KOPT-K1 (cell line): Measurements from ENCODE around the gene TMEM236.

ENCODE experiments used
- H3K27ac ChIP-seq: fragments of 200-600 bp; sonication (generic); 2 replicates; pipeline ENCODE4 v1.5.1; 2016; ENCODE audit warnings: antibody characterized with exemption, mild to moderate bottlenecking, low read depth, low read length; ENCODE audit not compliant: poor library complexity, severe bottlenecking
- H3K36me3 ChIP-seq: fragments of 200-600 bp; sonication (generic); 2 replicates; pipeline ENCODE4 v1.5.1; 2017; ENCODE audit warnings: antibody characterized with exemption, mild to moderate bottlenecking, low read length, moderate library complexity; ENCODE audit not compliant: insufficient read depth
- H3K9me3 ChIP-seq: fragments of 200-600 bp; sonication (generic); 2 replicates; pipeline ENCODE4 v1.5.1; 2017; ENCODE audit warnings: antibody characterized with exemption, low read length, mild to moderate bottlenecking; ENCODE audit not compliant: insufficient read depth, poor library complexity, severe bottlenecking

Gene TMEM236

DNA sequence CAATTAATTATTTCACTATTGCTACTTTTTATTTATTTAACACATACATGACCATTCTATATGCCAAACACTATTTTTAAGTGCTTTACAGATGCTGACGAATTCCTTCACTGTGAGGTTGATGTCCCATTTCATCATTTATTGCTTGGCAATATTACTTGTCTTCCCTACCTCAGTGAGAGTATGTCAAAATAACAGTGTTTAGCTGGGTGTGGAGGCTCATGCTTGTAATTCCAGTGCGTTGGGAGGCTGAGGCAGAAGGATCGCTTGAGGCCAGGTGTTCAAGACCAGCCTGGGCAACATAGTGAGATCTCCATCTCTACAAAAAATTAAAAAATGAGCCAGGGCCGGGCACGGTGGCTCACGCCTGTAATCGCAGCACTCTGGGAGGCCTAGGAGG, 37.4 kb downstream of the TMEM236 start:
- Histone ChIP-seq H3K27ac (no peak overlapping the region), H3K9me3 (no peaks in the 10 kb centered on the region), H3K36me3 (no peaks in the 10 kb centered on the region)

- no peaks in the 10 kb centered on the region for H3K36me3 ChIP-seq
- no peaks in the 10 kb centered on the region for H3K9me3 ChIP-seq
- no peak overlapping the region for H3K27ac ChIP-seq
Observed at GRCh38 chr10:17790651-17791050, 38.6 kb downstream of the TMEM236 start.

- H3K36me3 ChIP-seq = no peaks in the 10 kb centered on the region
Observed at GRCh38 chr10:17792991-17793390, 41.0 kb downstream of the TMEM236 start.

GRCh38 chr10:17793823-17794644, 42.0 kb downstream of the TMEM236 start:
- H3K9me3 ChIP-seq = no peaks in the 10 kb centered on the region
- H3K27ac ChIP-seq = no peak overlapping the region
- H3K36me3 ChIP-seq = no peaks in the 10 kb centered on the region

More at GRCh38 chr10:17792991-17793390, 41.0 kb downstream of the TMEM236 start:
- Histone ChIP-seq H3K9me3 (no peaks in the 10 kb centered on the region), H3K27ac (no peak overlapping the region)

GRCh38 chr10:17795083-17795482, 43.1 kb downstream of the TMEM236 start:
- Histone ChIP-seq H3K9me3 (no peaks in the 10 kb centered on the region), H3K27ac (no peak overlapping the region), H3K36me3 (no peaks in the 10 kb centered on the region)

DNA sequence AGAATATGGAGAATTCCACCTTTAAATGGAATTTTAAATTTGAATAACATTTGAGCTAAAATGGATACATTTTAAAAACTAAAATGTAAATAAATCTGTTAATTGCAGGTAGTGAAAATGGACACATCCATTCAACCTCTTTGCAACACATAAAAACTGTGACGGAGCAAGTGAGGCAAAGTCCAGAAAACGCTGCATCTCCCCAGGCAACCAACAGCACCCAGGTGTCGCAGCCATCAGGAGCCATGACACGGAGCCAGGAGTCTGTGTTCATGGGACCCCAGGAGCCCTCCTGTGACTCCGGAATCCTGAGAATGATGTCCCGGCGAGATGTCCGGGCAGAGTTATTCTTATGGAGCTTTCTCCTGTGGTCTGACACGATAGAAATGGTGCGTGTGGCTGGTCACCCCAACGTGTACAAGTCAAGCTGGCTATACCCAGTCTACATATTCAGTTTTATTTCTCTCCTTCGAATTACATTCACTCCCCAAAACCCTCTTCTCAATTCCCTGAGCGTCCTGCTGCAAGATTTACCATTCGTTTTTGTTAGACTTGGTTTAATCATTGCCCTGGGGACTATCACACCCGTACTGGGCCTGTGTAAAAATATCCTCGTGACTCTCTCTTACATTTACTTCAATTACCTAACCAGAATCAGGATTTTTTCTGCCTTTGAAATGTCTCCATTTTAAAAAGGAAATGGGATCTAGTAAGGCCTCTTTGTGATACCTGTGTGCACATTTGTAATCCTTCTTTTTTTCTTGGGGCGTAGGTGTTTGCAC, 44.0 kb downstream of the TMEM236 start:
- H3K27ac ChIP-seq = no peak overlapping the region
- H3K9me3 ChIP-seq = no peaks in the 10 kb centered on the region
- H3K36me3 ChIP-seq = no peaks in the 10 kb centered on the region

GRCh38 chr10:17801507-17801906, 49.5 kb downstream of the TMEM236 start:
- Histone ChIP-seq H3K36me3 (no peaks in the 10 kb centered on the region), H3K27ac (no peak overlapping the region), H3K9me3 (no peaks in the 10 kb centered on the region)

DNA sequence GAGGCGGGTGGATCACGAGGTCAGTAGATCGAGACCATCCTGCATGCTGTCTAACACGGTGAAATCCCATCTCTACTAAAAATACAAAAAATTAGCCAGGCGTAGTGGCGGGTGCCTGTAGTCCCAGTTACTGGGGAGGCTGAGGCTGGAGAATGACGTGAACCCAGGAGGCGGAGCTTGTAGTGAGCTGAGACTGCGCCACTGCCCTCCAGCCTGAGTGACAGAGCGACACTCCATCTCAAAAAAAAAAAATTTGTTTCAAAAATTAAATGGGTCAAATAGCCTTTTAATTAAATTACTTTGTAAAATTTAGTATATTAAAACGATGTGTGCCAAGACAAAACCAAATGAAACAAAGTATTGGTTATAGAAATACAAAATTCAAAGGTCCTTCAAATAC, 50.3 kb downstream of the TMEM236 start:
- no peak overlapping the region for H3K27ac ChIP-seq
- H3K36me3 ChIP-seq = no peaks in the 10 kb centered on the region
- no peaks in the 10 kb centered on the region for H3K9me3 ChIP-seq

GRCh38 chr10:17802976-17803375, 51.0 kb downstream of the TMEM236 start:
- H3K27ac ChIP-seq = no peak overlapping the region
- H3K36me3 ChIP-seq = no peaks in the 10 kb centered on the region
- no peaks in the 10 kb centered on the region for H3K9me3 ChIP-seq

GRCh38 chr10:17805330-17805729, 53.3 kb downstream of the TMEM236 start:
- no peaks in the 10 kb centered on the region for H3K9me3 ChIP-seq
- H3K36me3 ChIP-seq = no peaks in the 10 kb centered on the region
- H3K27ac ChIP-seq = no peak overlapping the region

DNA sequence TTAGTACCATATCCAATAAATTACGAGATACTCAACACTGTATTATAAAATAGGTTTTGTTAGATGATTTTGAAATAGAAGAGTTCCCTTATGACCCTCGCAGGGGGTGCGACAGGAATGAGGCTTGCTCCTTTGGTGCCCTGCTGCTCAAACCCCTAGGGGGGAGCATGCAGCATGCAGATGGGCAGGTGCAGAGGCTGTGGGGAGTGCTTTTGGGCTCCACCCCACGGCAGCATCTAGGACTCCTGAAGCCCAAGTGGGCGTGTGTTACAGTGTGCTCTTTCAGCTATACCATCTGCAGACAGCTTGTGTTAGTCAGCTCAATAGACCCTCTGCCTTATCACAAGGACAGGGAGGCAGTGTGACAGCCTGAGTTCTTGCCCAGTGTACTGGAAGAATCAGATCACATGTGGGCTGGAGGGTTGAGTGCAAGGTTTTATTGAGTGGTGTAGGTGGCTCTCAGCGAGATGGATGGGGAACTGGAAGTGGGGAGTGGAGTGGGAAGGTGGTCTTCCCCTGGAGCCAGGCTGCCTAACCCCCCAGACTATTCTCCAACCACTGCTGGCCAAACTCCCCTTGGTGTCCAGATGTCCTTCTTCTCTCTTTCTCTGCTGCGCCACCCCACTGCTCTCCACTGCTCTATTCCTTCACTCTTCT, 54.0 kb downstream of the TMEM236 start:
- H3K36me3 ChIP-seq = no peaks in the 10 kb centered on the region
- no peak overlapping the region for H3K27ac ChIP-seq
- no peaks in the 10 kb centered on the region for H3K9me3 ChIP-seq

DNA sequence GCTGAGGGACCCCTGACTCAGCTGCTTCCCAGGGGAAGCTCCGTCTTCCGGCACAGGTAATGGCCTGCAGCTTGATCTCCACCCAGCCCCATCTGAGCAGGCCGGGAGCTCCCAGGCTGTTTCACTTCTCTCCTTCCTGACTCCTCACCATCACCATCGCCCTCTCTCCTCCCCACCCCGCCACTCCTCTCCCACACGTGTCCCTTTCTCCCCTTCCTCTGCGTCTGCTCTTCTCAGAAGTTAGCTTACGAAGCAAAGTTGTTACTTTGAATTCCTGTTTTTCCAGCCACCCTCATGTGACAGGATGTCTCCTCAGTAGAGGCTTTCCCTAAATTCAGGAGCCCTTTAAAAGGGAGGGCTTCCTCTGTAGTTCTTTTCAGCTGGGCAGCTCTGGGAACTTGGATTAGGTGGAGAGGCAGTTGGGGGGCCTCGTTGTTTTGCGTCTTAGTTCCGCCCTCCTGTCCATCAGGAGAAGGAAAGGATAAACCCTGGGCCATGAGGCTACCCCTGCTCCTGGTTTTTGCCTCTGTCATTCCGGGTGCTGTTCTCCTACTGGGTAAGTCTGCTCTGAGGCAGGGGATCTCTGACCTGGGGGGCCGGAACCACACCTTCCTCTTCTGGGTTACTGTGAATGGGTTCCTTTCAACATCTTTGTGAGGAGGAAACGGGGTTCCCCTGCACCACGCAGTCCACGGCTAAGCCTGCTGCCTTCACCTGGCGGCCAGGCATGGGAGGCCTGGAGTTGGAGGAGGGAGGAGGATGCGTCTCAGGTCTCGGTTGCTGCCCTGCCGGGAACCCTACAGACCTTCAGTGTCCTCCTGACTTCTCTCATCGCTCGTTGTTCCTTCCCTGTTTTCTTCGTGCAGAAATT, 57.2 kb downstream of the TMEM236 start, which contains the start of gene MRC1:
Gene MRC1 (plus strand): TSS at position 378 of the 871 bp plus-strand sequence. CDS start 118 bp downstream, at position 496.
- Histone ChIP-seq H3K27ac (no peak within 1 kb of the TSS), H3K36me3 (no peaks in the 10 kb centered on the region), H3K9me3 (no peaks in the 10 kb centered on the region)

DNA sequence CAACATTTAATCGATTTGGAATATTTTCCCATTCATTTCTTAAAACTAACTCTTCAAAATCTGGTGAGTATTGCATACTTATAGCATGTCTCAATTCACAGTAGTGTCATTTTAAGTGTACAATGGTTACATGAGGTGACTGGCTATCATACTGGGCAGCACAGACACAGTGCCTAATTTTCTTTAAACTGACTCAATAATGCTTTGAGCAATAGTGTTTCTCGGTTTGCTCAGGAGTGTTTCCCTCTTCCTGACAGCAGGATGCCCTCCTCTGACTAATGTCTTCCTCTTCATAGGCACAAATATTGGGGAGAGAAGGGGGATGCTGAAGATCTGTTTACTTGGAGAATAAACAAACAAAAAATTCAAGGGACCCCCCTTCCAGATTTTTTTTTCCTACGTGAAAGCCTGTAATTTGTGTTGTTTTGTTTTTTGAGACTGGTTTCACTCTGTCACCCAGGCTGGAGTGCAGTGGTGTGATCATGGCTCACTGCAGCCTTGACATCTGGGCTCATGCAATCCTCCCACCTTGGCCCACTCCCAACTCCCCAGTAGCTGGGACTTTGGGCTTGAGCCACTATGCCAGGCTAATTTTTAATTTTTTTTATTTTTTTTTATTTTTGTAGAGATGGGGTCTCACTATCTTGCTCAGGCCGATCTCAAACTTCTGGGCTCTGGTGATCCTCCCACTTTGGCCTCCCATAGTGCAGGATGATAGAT, 59.3 kb downstream of the TMEM236 start:
- H3K36me3 ChIP-seq = no peaks in the 10 kb centered on the region
- H3K27ac ChIP-seq = no peak overlapping the region
- no peaks in the 10 kb centered on the region for H3K9me3 ChIP-seq

GRCh38 chr10:17814973-17815372, 63.0 kb downstream of the TMEM236 start:
- Histone ChIP-seq H3K27ac (no peak overlapping the region), H3K36me3 (no peaks in the 10 kb centered on the region), H3K9me3 (no peaks in the 10 kb centered on the region)
